SK-N-DZ (cell line): Measurements from ENCODE around the gene CHST11.
"Not testable (repeated sequence)": the region's sequence is repeated elsewhere in the genome, so short reads cannot be mapped to it uniquely, and the experiment has no call there.

Experiments
- DNase-seq: peaks from one replicate; pipeline ENCODE4 v3.0.0-alpha.2; 2015; ENCODE audit warnings: low spot score

CHST11 gene

DNA sequence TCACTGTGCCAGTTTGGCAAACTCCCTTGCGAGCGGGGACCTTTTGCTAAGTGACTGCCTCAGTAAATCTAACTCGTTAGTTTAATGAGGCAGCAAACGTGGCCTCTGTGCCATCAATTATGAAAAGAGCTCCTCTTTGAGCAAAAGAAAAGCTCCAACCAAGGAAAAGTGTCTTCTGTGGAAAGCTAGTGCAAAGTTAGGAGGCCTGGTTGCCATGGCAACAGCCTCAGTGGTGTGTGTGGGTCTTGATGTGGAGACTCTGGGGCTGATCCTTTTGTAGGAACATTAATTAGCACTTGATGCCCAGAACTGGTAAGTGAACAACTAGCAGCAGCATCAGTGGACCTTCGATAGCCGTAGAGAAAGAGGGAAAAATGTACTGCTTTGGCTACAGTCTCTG is 145.7 kb downstream of the CHST11 start:
- DNase-seq, result no peak

DNA sequence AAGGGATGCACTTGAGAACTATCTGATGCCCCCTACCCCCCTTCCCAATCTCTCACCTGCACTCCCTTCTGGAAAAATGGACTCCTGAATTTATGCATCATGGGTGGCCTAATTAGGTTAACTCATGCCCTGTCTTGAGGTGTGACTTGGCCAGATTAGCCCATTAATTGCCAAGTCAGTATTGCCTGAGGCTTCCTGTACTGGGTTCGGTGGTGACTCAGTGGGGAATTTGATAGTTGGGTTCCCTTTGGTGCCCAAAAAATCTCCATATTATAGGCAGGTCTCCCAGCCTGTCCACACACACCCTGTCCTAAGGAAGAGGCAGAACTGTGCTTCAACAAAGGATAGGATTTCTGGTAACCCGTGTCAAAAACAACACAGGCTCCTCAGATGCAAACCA is 146.1 kb downstream of the CHST11 start:
- DNase-seq, result no peak

GRCh38 chr12:104603545-104603973 is 146.8 kb downstream of the CHST11 start:
- no peak for DNase-seq

GRCh38 chr12:104604070-104604994 is 147.6 kb downstream of the CHST11 start:
- DNase-seq, result no peak

DNA sequence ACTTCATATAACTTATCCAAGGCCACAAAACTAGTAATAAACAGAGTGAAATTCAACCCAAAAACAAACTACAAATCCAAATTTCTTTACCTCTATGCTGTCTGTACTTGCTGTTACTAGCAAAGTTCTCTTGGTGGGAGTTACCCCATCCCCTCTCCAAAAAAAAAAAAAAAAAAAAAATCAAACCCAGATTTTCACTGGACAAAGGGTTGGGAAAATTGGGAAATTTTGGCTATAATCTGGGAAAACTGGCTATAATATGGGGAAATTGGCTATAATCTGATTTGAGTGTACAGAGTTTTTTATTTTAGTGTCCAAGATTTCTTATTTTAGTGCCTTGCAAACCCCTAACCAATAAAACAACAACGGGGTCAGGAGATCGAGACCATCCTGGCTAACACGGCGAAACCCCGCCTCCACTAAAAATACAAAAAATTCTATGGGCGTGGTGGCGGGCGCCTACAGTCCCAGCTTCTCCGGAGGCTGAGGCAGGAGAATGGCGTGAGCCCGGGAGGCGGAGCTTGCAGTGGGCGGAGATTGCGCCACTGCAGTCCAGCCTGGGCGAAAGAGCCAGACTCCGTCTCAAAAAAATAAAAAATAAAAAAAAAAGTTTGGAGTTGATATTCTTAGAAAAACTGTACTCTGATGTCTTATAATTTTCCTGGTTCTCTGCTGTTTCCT is 148.4 kb downstream of the CHST11 start:
- no peak for DNase-seq

GRCh38 chr12:104605685-104606084 is 148.9 kb downstream of the CHST11 start:
- DNase-seq, result no peak

DNA sequence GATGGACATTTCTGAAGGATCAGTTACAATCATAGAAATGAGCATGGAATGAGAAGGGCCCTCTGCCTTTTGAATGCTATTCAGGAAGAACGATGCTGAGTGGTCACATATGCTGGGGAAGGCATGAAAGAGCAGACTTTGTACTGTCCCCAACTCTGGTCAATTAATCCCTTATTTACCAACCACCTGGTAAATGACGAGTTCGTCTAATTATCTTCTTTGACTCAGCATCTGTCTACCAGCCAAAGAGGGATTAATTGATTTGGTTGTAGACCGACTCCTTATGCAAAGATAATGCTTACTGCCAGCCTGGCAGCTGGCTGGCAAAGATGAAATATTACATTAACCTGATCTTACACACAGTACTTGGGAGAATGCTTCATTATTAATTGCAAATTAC is 152.2 kb downstream of the CHST11 start:
- no peak for DNase-seq

- DNase-seq, result no peak
These were observed 152.7 kb downstream of the CHST11 start for GRCh38 chr12:104609445-104609844.

- peak; percentile 36 for DNase-seq
These were observed 153.9 kb downstream of the CHST11 start for GRCh38 chr12:104610513-104611235.

DNA sequence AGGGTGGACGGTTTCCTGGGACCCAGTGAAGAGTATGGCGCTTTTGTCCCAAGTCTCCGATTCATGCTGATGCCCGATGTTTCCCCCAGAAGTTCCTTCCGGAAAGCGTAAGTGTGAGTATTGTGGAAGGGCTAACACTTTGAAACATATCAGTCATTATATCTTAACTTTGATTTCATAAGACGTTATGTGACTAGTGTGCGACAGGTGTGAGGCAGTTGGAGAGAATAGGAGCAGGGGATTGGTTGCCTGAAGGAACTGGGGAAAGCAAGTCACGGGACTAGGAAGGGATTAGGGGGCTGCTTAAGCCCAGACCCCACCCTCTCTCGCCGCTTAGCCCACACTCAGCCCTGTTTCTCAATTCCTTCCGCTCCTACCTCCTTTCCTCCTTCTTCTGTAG is 154.9 kb downstream of the CHST11 start:
- DNase-seq, result no peak

GRCh38 chr12:104613372-104613771 is 156.6 kb downstream of the CHST11 start:
- not testable (repeated sequence) for DNase-seq

DNA sequence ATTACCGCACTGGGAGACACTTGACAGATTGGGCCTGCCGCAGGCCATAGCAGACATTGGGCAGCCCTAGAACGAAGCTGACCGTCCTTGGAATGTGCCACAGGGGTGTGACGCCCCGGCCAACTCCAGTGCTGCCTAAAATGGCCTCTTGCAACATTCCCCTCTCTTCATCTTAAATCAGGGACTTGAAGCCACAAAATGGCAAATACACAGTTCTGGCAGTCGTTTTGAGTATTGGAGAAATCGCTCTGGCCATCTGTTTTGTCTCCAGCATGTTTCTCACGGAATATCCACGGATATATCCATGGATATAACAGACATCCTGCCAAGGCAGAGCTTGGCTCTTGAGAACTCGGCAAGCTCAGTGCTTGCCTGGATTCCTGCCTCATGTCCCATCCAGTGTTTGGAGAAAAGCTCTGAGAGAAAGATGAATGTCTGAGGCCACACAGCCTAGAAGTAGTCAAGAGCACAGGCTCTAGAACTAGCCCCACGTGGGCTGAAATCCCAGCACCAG is 158.4 kb downstream of the CHST11 start:
- no peak for DNase-seq

DNA sequence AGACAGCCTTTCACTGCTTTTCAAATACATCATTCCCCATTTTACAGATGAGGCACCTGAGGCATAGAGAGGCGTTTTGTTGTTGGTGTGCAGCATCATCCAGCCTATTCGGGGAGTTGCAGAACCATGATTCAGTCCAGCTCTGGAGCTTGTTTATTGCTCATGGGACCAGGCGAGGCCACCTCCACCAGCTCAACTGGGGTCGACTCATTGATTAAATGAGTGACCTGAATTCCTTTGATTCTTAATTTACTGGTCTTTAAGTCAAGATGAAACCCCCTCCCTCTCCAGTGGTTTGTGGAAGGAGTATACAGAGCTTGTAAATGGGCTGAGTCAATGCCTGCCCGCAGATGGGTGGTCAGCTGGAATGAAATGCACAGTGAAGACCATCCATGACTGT is 161.9 kb downstream of the CHST11 start:
- no peak for DNase-seq

DNA sequence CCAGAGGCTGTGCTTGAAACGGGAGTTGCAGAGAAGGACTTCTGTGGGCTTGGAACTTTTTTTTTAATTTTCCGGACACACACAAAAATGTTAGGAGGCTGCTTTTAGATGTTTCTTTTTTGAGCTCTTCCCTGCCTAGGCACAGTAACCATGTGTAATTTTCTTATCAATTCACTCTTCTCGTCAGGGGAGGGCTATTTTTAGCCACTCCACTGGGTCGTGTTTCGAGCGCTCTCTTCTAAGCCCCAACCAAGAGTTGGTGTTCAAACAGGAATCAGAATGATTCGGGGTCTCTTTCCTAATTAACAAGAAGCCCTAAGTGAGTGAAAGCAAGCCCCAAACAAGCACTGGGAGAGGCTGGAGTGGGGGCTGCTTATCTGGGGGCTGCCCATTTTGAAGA is 162.6 kb downstream of the CHST11 start:
- DNase-seq, result no peak

GRCh38 chr12:104620837-104621531 is 164.2 kb downstream of the CHST11 start:
- no peak for DNase-seq

- no peak for DNase-seq
These were observed 166.2 kb downstream of the CHST11 start for GRCh38 chr12:104622928-104623327.

DNA sequence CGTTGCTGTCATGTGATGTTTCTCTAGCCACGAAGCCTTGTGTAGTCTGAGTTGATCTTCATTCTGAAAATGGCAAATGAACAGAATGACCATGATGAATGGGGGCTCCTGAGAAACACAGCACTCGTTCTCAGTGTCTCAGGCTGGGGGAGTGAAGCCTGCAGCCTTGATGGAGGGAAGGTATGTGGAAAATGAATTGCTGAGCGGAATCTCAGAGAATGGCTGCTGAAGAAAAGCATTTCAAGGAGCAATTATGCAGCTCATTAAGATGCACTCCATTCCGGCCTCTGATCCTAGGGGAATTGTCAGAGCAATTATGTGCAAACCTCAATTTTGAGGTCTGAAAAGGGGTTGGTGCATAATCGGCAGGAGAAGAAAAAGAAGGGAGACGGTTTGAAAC is 167.1 kb downstream of the CHST11 start:
- no peak for DNase-seq

- DNase-seq, result no peak
These were observed 167.8 kb downstream of the CHST11 start for GRCh38 chr12:104624529-104624928.

DNA sequence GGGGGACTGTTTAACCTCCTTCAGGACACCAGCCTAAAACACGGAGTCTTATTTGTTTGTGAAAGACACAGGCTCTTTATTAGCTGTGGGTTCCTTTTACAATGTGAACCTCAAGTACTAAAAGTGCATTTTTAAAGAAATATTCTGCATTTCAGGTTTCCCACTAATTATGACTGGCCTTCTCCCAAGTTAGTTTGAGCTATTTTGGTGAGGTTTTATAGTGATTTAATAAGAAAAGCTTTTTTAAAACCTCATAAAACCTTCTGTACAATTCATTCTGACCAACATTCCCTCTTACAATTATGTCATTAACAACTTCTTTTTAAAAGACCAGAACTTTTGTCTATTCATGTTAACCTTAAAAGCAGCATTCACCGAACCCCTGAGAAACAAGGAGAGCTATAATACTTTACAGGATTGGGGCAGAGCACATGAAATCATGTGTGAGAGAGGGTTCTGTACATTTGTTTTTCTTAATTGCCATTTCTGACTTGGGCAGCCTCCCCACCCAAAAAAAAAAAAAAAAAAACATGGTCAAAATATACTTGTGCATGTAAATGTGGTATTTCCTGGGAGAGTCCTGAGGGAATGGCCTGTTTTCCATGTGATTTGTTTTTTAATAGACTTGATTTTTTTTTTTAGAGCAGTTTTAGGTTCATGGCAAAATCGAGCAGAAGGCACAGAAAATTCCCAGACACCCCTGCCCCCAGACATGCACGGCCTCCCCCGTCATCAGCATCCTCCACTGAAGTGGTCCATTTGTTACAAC is 169.5 kb downstream of the CHST11 start:
- DNase-seq, result no peak

DNA sequence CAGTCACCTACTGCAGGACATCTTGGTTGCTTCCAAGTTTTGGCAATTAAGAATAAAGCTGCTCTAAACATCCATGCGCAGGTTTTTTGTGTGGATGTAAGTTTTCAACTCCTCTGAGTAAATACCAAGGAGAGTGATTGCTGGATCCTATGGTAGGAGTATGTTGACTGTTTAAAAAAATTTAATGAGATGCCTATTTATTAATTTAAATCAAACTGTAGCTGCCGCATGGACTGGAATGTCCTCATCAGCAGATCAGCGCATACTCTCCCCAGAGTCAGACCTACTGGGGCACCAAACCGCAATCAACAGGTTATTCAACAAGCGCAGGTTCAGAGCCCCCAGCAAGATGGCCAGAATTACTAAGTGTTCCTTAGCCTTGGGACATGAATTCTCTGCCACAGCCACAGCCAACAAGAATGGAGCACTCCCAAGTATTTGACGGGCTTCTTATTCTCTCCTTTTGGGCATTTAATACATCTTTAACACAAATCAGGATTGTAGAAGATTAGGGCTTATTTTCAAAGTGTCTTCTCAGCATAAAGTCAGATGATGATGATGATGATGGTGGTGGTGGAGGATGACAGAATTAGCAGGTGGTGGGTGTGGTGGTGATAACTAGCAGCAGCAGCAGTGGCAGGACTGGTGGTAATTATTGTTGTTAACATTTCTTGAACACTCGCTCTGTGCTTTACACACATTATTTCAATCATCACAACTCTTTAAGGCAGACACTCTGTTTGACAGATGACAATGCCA is 170.7 kb downstream of the CHST11 start:
- no peak for DNase-seq
